Endothelial cell of umbilical vein (primary cell): Measurements from ENCODE around the gene LCOR.

Experiments
- CTCF ChIP-seq, 2 donors: IDR thresholded peaks; 1 replicate in 1 of 2; 2 replicates in 1 of 2; pipeline ENCODE4 v1.5.1; 2011; ENCODE audit warnings: low read length in 2 of 2, mild to moderate bottlenecking in 2 of 2, moderate library complexity in 2 of 2, control low read depth in 1 of 2, inconsistent platforms in 1 of 2, low read depth in 1 of 2; ENCODE audit not compliant: insufficient read depth in 1 of 2; ENCODE audit errors: extremely low read depth in 1 of 2
- GATA2 ChIP-seq: IDR thresholded peaks from 2 replicates; pipeline ENCODE4 v1.7.0; 2011; ENCODE audit warnings: low read depth, mild to moderate bottlenecking, moderate library complexity, mixed read lengths, low read length; ENCODE audit not compliant: insufficient read length, insufficient read depth
- POLR2A ChIP-seq: IDR thresholded peaks from 2 replicates; pipeline ENCODE4 v1.6.1; 2012; ENCODE audit warnings: low read depth, mild to moderate bottlenecking, control low read depth, low read length
- POLR2AphosphoS5 ChIP-seq: IDR thresholded peaks from 2 replicates; pipeline ENCODE4 v1.6.1; 2012; ENCODE audit warnings: low read depth, mild to moderate bottlenecking, control low read depth, low read length, moderate library complexity; ENCODE audit not compliant: insufficient read depth

- TF ChIP-seq CTCF (IDR thresholded peaks at IDR 0.05; ENCODE audit: extremely low read depth in 1 of 2, insufficient read depth in 1 of 2, low read depth in 1 of 2, low read length in 2 of 2) (peak; percentile 40 to 42), POLR2A (no peak), GATA2 (no peak), POLR2AphosphoS5 (no peak)
These were observed 78.6 kb downstream of the LCOR start for GRCh38 chr10:96910488-96911395.
